ENCODE data around the gene KRTAP10-12.
"Not testable (repeated sequence)": the region's sequence is repeated elsewhere in the genome, so short reads cannot be mapped to it uniquely, and the experiment has no call there.

Gene KRTAP10-12

DNA sequence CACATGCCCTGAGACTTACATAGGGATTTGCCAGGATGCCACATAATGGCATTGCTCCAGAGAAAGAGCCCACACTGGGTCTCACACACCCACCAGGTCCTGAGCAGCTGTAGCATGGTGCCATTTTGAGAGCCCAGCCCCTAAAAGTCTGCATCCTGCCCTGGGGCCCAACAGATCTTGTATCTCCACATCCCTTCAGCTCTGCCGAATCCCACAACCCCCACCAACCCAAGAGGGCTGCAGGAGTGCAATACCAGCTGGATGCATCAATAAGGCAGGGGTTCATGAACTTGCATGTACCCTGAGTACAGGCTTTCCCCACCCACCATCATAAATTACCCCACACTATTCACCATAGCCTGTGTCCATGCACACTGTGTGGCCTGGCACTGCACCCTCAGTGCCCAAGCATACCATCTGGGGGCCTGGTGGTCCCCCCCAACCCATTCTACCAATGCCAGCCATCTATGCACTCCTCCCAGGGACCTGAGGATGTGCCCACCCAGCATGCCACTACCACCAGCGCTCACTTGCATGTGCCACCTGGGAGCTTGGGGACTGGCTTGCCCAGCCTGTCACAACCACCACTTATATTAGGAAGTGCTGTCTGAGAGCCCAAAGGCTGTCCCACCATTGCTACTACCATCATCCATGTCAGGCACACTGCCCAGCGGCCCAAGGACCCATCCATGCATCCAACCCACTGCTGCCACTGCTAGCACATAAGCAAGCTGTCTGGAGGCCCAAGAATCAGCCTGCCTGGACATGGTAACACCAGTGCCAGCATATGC, 26.1 kb upstream of the KRTAP10-12 start:
- no peak for DNase-seq

- DNase-seq, result no peak
Measured at GRCh38 chr21:44671911-44672310, 25.1 kb upstream of the KRTAP10-12 start.

DNA sequence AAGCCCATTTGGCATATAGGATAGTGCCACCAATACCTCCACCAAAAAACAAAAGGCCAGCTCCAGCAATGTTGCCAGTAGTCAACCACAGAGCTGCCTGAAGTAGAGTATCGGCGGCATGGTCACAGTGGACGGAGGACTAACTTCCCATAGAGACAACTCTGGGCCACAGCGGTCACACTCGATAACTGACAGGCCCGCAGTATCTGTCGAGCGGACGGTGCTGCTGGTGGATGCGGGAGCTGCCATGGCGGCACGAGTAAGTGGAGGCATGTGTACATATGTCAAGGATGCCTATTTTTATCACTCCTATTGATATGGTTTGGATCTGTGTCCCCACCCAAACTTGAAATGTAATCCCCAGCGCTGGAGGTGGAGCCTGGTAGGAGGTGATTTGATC, 19.1 kb upstream of the KRTAP10-12 start:
- DNase-seq, result no peak

DNA sequence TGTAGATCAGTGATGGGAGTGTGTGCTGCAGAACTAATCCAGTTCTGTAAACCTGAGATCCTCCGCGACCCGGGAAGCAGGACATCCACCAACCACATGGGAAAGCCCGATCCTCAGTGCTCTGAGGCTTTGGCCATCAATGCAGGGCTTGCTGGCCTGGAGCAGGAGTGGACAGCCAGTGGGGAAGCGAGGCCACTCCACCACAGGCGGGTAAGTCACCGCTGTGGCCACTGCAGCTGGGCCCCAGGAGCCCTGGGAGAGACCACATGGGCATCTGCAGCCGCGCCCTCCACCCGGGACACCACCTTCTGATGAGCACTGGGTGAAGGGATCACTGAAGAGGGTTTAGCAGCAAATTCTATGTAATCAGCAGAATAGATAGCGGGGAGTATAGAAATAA, 15.8 kb upstream of the KRTAP10-12 start:
- no peak for DNase-seq

GRCh38 chr21:44681861-44682579, 15.0 kb upstream of the KRTAP10-12 start, which contains the start of gene KRTAP12-1:
KRTAP12-1 (minus strand) TSS chr21:44682163; CDS start chr21:44682123, 40 bp downstream.
- no peak for DNase-seq

- no peak for DNase-seq
Measured at GRCh38 chr21:44682580-44683151, 14.3 kb upstream of the KRTAP10-12 start.

DNA sequence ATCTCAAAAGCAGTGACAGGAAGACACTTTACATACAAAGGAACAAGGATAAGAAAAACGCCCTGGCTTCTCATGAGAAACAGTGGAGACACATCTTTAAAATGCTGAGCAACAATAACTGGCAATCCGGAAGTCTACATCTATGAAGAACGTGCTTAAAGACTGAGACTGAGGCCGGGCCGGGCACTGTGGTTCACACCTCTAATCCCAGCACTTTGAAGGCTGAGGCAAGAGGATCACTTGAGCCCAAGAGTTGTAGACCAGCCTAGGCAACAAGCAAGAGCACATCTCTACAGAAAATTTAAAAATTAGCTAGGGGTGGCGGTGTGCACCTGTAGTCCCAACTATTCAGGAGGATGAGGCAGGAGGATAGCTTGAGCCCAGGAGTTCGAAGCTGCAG, 12.9 kb upstream of the KRTAP10-12 start:
- DNase-seq, result no peak

DNA sequence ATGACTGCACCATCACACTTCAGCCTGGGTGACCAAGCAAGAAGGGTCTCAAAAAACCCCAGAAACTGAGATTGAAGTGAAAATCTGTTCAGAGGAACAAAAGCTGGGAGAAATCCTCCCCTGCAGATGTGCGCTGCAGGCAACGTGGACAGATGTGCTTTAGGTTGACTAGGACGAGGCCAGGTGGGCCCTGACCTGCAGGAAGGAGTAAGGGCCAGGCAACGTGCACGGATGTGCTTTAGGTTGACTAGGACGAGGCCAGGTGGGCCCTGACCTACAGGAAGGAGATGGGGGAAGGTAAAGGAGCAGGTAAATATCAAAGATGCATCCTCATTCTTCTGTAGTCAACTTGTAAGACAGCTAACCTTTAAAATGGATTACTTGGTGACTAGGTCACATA, 12.5 kb upstream of the KRTAP10-12 start:
- DNase-seq, result no peak

- not testable (repeated sequence) for DNase-seq
Measured at GRCh38 chr21:44685050-44685449, 11.9 kb upstream of the KRTAP10-12 start.

- DNase-seq, result no peak
Measured at GRCh38 chr21:44686000-44686781, 10.8 kb upstream of the KRTAP10-12 start.

GRCh38 chr21:44686843-44687561, 10.0 kb upstream of the KRTAP10-12 start:
- no peak for DNase-seq

- no peak for DNase-seq
Measured at GRCh38 chr21:44687671-44688070, 9.3 kb upstream of the KRTAP10-12 start.

DNA sequence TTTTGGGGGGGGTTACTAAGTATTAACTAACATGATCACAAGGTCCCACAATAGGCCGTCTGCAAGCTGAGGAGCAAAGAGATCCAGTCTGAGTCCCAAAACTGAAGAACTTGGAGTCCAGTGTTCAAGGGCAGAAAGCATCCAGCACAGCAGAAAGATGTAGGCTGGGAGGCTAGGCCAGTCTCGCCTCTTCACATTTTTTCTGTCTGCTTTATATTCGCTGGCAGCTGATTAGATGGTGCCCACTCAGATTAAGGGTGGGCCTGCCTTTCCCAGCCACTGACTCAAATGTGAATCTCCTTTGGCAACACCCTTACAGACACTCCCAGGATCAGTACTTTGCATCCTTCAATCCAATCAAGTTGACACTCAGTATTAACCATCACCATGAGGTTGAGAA, 7.2 kb upstream of the KRTAP10-12 start:
- DNase-seq, result not testable (repeated sequence)

- no peak for DNase-seq
Measured at GRCh38 chr21:44691686-44692085, 5.3 kb upstream of the KRTAP10-12 start.

DNA sequence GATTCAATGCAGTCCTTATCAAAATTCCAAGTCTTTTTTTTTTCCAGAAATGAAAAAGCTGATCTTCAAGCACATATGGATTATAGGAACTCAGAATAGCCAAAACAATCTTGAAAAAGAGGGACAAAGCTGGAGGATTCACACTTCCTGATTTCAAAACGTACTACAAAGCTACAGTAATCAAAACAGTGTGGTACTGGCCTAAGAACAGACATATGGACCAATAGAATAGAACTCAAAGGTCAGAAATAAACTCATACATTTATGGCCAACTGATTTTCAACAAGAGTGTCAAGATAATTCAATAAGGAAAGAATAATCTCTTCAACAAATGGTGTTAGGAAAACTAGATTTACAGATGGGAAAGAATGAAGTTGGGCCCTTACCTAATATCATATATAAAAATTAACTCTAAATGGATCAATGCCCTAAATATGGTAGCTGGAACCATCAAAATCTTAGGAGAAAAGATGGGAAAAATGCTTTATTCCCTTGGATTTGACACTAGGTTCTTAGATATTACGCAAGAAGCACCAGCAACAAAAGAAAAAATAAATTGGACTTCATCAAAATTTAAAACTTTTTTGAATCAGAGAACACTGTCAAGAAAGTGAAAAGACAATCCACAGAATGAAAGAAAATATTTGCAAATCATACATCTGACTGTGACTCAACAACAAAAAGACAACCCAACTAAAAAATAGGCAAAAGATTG, 4.0 kb upstream of the KRTAP10-12 start:
- DNase-seq, result no peak

DNA sequence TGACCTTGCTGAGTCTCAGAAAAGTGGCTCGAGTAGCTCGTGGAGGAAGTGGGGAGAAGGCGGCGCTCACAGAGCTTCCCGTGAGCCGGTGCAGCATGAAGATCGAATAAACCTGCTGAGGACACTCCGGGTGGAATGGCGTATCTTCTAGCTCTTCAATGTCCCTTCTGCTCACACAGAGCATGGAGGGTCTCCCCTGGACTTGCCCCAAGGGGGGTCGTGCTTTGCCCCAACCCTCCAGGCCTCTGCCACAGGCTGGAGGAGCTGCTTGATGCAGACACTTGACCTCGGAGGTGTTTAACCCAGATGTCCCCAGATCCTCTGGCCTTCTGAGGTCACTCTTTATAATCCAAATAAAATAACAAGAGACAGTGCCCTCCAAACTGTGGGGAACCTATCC, 2.2 kb upstream of the KRTAP10-12 start:
- no peak for DNase-seq

DNA sequence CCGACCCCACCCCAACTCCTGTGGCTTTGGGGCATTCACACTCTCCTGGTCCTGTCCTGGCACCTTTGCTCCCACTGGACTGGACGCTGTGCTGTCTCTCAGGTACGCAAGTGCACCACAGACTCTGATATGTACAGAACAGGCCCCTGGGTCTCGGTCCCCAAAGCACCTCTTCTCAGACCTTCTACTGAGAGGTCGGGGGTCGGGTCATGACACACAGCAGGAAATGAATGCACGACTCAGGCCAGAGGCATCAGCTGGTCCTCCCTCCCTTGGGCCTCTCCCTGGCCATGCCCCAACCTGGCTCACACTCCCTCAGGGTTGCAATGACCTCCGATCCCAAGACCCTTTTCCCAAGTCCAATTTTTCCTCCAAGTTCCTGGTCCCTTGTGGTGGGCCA, 1.8 kb upstream of the KRTAP10-12 start:
- no peak for DNase-seq

DNA sequence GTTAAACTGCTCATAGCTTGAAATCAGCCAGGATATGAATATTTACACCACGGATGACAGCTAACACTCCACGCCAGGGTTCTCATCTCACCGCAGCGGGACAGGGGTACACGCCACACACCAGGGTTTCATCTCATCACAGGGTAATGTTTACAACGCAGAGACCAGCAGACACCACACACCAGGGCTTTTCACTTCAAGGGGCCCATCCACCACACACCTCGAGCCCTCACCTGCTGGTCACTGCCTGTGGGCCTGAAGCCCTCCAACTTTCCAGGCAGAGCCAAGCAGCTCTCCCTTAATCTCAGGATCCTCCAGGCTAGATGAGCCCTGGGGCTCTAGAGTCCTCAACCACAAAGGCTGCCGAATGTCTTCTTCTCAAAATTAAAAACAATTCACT, 1.3 kb upstream of the KRTAP10-12 start:
- DNase-seq, result no peak

- DNase-seq, result no peak
Measured at GRCh38 chr21:44696572-44696971, 400 bp upstream of the KRTAP10-12 start.

- no peak for DNase-seq
Measured at GRCh38 chr21:44697811-44698734, 1.1 kb downstream of the KRTAP10-12 start.

All from CD4-positive, alpha-beta T cell treated with Interleukin-17A for 1 hour (primary cell).